Measurements from ENCODE around the gene TCEANC2. TPM values are rescaled to one million over a fixed set of nuclear protein-coding genes. Genes with fewer than 3 reads are reported as not detected.
"Not testable (repeated sequence)": the region's sequence is repeated elsewhere in the genome, so short reads cannot be mapped to it uniquely, and the experiment has no call there.

TCEANC2 gene
- total and polyA plus RNA-seq, 4 donors, result 0.89 to 2.1 (median 1.7) TPM

GRCh38 chr1:54047384-54048305, 5.8 kb upstream of the TCEANC2 start:
- Histone ChIP-seq H3K27me3 (ENCODE audit: control insufficient read depth in 4 of 4, insufficient read depth in 4 of 4, low read length in 3 of 4) (no peaks in the 10 kb centered on the region), H3K9ac (ENCODE audit: low read depth in 1 of 2, low read length in 2 of 2) (no peak overlapping the region), H3K36me3 (ENCODE audit: control insufficient read depth in 4 of 4, insufficient read depth in 3 of 4, low read depth in 1 of 4, low read length in 3 of 4) (peaks cover 0 to 8% (median 4%) of the 10 kb centered on the region in 4 donors), H3K27ac (ENCODE audit: low read depth in 1 of 2, low read length in 2 of 2) (no peak overlapping the region), H3K4me3 (ENCODE audit: low read depth in 1 of 3, low read length in 3 of 3) (no peak overlapping the region), H3K4me1 (ENCODE audit: control insufficient read depth in 4 of 4, insufficient read depth in 4 of 4, low read length in 3 of 4) (peaks cover 0 to 22% (median 18%) of the 10 kb centered on the region in 4 donors), H3K9me3 (ENCODE audit: control insufficient read depth in 4 of 4, low read length in 3 of 4) (no peaks in the 10 kb centered on the region)
- TF ChIP-seq FOXA2 (IDR thresholded peaks at IDR 0.05), result no peak
- no peak for TF ChIP-seq JUND (IDR thresholded peaks at IDR 0.05)
- no peak for TF ChIP-seq YY1 (IDR thresholded peaks at IDR 0.05)
- TF ChIP-seq SP1 (IDR thresholded peaks at IDR 0.05), result no peak
- TF ChIP-seq CTCF (IDR thresholded peaks at IDR 0.05; ENCODE audit: low read depth, low read length, missing input control), result no peak
- TF ChIP-seq REST (IDR thresholded peaks at IDR 0.05), result no peak
- no peak for TF ChIP-seq HNF4A (conservative IDR thresholded peaks at IDR 0.05)
- no peak for TF ChIP-seq FOXA1 (IDR thresholded peaks at IDR 0.05)
- no peak for TF ChIP-seq RAD21 (IDR thresholded peaks at IDR 0.05)
- TF ChIP-seq EGR1 (IDR thresholded peaks at IDR 0.05; ENCODE audit: low read depth in 2 of 2), result no peak
- 82% methylated on average over 5 of the region's 5 CpGs for WGBS
- no peak for DNase-seq (ENCODE audit: low spot score)

GRCh38 chr1:54050435-54050834, 3.0 kb upstream of the TCEANC2 start:
- 97% methylated on average over 12 of the region's 12 CpGs for WGBS
- not testable (repeated sequence) for H3K27ac ChIP-seq (ENCODE audit: low read depth in 1 of 2, low read length in 2 of 2); H3K9me3 ChIP-seq (ENCODE audit: control insufficient read depth in 4 of 4, low read length in 3 of 4); H3K36me3 ChIP-seq (ENCODE audit: control insufficient read depth in 4 of 4, insufficient read depth in 3 of 4, low read depth in 1 of 4, low read length in 3 of 4); DNase-seq (ENCODE audit: low spot score); H3K4me3 ChIP-seq (ENCODE audit: low read depth in 1 of 3, low read length in 3 of 3); H3K9ac ChIP-seq (ENCODE audit: low read depth in 1 of 2, low read length in 2 of 2); H3K27me3 ChIP-seq (ENCODE audit: control insufficient read depth in 4 of 4, insufficient read depth in 4 of 4, low read length in 3 of 4)
- peaks cover 4 to 31% (median 26%) of the 10 kb centered on the region in 4 donors for H3K4me1 ChIP-seq (ENCODE audit: control insufficient read depth in 4 of 4, insufficient read depth in 4 of 4, low read length in 3 of 4)

GRCh38 chr1:54051933-54052430, 1.4 kb upstream of the TCEANC2 start:
- no peak for DNase-seq (ENCODE audit: low spot score)
- Histone ChIP-seq H3K9me3 (ENCODE audit: control insufficient read depth in 4 of 4, low read length in 3 of 4) (no peaks in the 10 kb centered on the region), H3K27ac (ENCODE audit: low read depth in 1 of 2, low read length in 2 of 2) (peak overlapping the region; percentile 76 to 88), H3K9ac (ENCODE audit: low read depth in 1 of 2, low read length in 2 of 2) (peak overlapping the region; percentile 72 to 89), H3K4me3 (ENCODE audit: low read depth in 1 of 3, low read length in 3 of 3) (peak overlapping the region; percentile 80 to 99 (median 81)), H3K27me3 (ENCODE audit: control insufficient read depth in 4 of 4, insufficient read depth in 4 of 4, low read length in 3 of 4) (no peaks in the 10 kb centered on the region), H3K4me1 (ENCODE audit: control insufficient read depth in 4 of 4, insufficient read depth in 4 of 4, low read length in 3 of 4) (peaks cover 4 to 31% (median 26%) of the 10 kb centered on the region in 4 donors), H3K36me3 (ENCODE audit: control insufficient read depth in 4 of 4, insufficient read depth in 3 of 4, low read depth in 1 of 4, low read length in 3 of 4) (no peaks in the 10 kb centered on the region)
- WGBS, result 5% methylated on average over 8 of the region's 8 CpGs
- TF ChIP-seq RAD21 (IDR thresholded peaks at IDR 0.05) (no peak), FOXA2 (IDR thresholded peaks at IDR 0.05) (no peak), FOXA1 (IDR thresholded peaks at IDR 0.05) (no peak), EGR1 (IDR thresholded peaks at IDR 0.05; ENCODE audit: low read depth in 2 of 2) (no peak)
